Measurements from ENCODE around the gene TET2.

Gene TET2

GRCh38 chr4:105304085-105304484 is 157.4 kb downstream of the TET2 start:
- no peak for TF ChIP-seq CTCF (IDR thresholded peaks at IDR 0.05; ENCODE audit: unreplicated experiment in 3 of 3)
- H3K27ac Mint-ChIP-seq, result no peak overlapping the region
- H3K9me3 Mint-ChIP-seq, result peaks cover 58% of the 10 kb centered on the region
- H3K4me1 Mint-ChIP-seq, result no peaks in the 10 kb centered on the region
- H3K27me3 Mint-ChIP-seq (ENCODE audit: low read depth), result no peaks in the 10 kb centered on the region
- H3K36me3 Mint-ChIP-seq (ENCODE audit: low read depth), result no peaks in the 10 kb centered on the region
- no peak overlapping the region for H3K4me3 Mint-ChIP-seq

GRCh38 chr4:105305019-105305836 is 158.6 kb downstream of the TET2 start:
- Mint-ChIP-seq H3K4me1 (no peaks in the 10 kb centered on the region), H3K27ac (no peak overlapping the region), H3K27me3 (ENCODE audit: low read depth) (no peaks in the 10 kb centered on the region), H3K4me3 (no peak overlapping the region), H3K36me3 (ENCODE audit: low read depth) (no peaks in the 10 kb centered on the region), H3K9me3 (peaks cover 56% of the 10 kb centered on the region)
- TF ChIP-seq CTCF (IDR thresholded peaks at IDR 0.05; ENCODE audit: unreplicated experiment in 3 of 3), result no peak

- Mint-ChIP-seq H3K4me3 (no peak overlapping the region), H3K9me3 (peaks cover 53% of the 10 kb centered on the region), H3K36me3 (ENCODE audit: low read depth) (no peaks in the 10 kb centered on the region), H3K27me3 (ENCODE audit: low read depth) (no peaks in the 10 kb centered on the region), H3K27ac (no peak overlapping the region), H3K4me1 (no peaks in the 10 kb centered on the region)
- no peak for TF ChIP-seq CTCF (IDR thresholded peaks at IDR 0.05; ENCODE audit: unreplicated experiment in 3 of 3)
Observed at GRCh38 chr4:105306158-105306781, 159.6 kb downstream of the TET2 start.

- Mint-ChIP-seq H3K4me3 (no peak overlapping the region), H3K4me1 (no peaks in the 10 kb centered on the region), H3K9me3 (peaks cover 52% of the 10 kb centered on the region), H3K36me3 (ENCODE audit: low read depth) (no peaks in the 10 kb centered on the region), H3K27me3 (ENCODE audit: low read depth) (no peaks in the 10 kb centered on the region), H3K27ac (no peak overlapping the region)
- no peak for TF ChIP-seq CTCF (IDR thresholded peaks at IDR 0.05; ENCODE audit: unreplicated experiment in 3 of 3)
Observed at GRCh38 chr4:105306820-105307219, 160.1 kb downstream of the TET2 start.

GRCh38 chr4:105318486-105318885 is 171.8 kb downstream of the TET2 start:
- peaks cover 3% of the 10 kb centered on the region for H3K36me3 Mint-ChIP-seq (ENCODE audit: low read depth)
- H3K4me3 Mint-ChIP-seq, result no peak overlapping the region
- peaks cover 36% of the 10 kb centered on the region for H3K9me3 Mint-ChIP-seq
- no peak overlapping the region for H3K27ac Mint-ChIP-seq
- no peak for TF ChIP-seq CTCF (IDR thresholded peaks at IDR 0.05; ENCODE audit: unreplicated experiment in 3 of 3)
- H3K27me3 Mint-ChIP-seq (ENCODE audit: low read depth), result no peaks in the 10 kb centered on the region
- no peaks in the 10 kb centered on the region for H3K4me1 Mint-ChIP-seq
